Coronary artery (tissue), 2 donors: ENCODE data around the gene SMARCB1.
A peak's percentile ranks its signal among the peaks of the same experiment; 100 is the strongest.

Experiments used
- DNase-seq: peaks from one replicate; pipeline ENCODE4 v3.0.0-alpha.2; 2017; ENCODE audit warnings: low spot score
- H3K27ac ChIP-seq, 2 donors: fragments of 200-600 bp; sonication (generic); one replicate each; pipeline ENCODE4 v1.5.1; 2016 to 2019
- H3K4me3 ChIP-seq: fragments of 200-600 bp; sonication (generic); 2 replicates; pipeline ENCODE4 v1.5.1; 2016; ENCODE audit warnings: mild to moderate bottlenecking, moderate library complexity
- TF ChIP-seq, protein P1 (sequence below): fragments of 200-600 bp; sonication (generic); IDR thresholded peaks from one replicate; pipeline ENCODE4 v1.5.1; 2019; ENCODE audit warnings: antibody characterized with exemption

Gene SMARCB1

DNA sequence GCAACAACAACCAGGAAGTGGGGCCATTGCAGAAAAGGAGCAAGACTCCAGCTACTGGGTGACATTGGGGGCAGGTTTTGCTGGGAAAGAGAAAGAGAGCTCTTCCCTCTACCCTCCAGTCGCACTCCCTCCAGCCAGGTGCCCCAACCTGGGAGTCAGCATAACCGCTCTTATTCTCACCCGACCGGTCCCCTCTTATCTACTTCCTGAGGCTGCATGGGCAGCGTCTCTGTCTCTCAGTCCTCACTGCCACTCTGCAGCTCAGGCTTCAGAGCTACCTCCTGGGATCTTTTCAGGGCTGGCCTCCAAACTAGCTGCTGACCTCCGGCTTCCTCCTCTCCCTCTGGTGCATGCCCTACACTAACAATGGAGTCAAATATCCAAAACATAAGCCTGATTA lies 41.0 kb upstream of the SMARCB1 start:
- TF ChIP-seq, protein P1, sequence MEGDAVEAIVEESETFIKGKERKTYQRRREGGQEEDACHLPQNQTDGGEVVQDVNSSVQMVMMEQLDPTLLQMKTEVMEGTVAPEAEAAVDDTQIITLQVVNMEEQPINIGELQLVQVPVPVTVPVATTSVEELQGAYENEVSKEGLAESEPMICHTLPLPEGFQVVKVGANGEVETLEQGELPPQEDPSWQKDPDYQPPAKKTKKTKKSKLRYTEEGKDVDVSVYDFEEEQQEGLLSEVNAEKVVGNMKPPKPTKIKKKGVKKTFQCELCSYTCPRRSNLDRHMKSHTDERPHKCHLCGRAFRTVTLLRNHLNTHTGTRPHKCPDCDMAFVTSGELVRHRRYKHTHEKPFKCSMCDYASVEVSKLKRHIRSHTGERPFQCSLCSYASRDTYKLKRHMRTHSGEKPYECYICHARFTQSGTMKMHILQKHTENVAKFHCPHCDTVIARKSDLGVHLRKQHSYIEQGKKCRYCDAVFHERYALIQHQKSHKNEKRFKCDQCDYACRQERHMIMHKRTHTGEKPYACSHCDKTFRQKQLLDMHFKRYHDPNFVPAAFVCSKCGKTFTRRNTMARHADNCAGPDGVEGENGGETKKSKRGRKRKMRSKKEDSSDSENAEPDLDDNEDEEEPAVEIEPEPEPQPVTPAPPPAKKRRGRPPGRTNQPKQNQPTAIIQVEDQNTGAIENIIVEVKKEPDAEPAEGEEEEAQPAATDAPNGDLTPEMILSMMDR = no peak
- no peak for DNase-seq
- Histone ChIP-seq H3K27ac (no peak overlapping the region), H3K4me3 (no peak overlapping the region)

DNA sequence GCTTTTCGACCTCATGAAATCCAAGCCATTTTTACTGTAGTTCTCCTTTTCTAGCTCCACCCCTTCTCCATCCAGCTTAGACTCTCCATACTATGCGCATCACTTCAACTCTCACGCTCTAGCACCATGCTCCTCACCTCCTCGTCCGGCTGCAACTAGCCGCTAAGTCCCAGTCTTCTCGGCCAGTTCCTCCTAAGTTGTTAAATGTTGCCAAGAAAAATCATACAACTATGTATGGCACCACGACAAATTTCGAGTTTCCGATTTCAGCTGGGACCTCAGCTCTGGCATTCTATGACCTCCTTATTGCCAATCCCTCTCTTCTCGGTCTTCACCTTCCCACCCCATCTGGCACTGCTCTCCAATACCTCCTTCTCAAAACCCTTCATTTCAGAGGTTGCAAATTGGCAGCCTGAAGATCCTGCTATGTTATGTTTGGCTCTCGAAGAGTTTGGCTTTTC lies 36.9 kb upstream of the SMARCB1 start:
- TF ChIP-seq, protein P1 = no peak
- H3K4me3 ChIP-seq = peak overlapping the region; percentile 88
- H3K27ac ChIP-seq = peak overlapping the region in 1 of 2 donors; percentile 93
- no peak for DNase-seq

DNA sequence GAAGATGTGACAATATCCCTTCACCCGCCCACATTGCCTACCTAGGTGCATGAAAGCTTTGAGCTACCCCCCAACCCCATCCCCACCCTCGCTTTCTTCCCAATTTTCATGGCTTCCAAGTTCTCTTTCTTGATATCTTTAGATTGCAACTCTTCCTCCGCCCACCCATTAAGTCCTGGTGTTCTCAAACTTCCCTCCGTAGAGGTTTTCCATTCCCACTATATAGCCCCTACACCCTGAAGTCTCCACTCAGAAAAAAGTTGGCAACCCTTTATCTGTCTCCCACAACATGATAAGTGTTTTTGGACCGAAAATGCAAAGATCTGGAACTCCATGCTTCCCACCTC lies 36.4 kb upstream of the SMARCB1 start:
- TF ChIP-seq, protein P1 = no peak
- Histone ChIP-seq H3K27ac (peak overlapping the region; percentile 87 to 93), H3K4me3 (peak overlapping the region; percentile 88)
- DNase-seq = no peak

DNA sequence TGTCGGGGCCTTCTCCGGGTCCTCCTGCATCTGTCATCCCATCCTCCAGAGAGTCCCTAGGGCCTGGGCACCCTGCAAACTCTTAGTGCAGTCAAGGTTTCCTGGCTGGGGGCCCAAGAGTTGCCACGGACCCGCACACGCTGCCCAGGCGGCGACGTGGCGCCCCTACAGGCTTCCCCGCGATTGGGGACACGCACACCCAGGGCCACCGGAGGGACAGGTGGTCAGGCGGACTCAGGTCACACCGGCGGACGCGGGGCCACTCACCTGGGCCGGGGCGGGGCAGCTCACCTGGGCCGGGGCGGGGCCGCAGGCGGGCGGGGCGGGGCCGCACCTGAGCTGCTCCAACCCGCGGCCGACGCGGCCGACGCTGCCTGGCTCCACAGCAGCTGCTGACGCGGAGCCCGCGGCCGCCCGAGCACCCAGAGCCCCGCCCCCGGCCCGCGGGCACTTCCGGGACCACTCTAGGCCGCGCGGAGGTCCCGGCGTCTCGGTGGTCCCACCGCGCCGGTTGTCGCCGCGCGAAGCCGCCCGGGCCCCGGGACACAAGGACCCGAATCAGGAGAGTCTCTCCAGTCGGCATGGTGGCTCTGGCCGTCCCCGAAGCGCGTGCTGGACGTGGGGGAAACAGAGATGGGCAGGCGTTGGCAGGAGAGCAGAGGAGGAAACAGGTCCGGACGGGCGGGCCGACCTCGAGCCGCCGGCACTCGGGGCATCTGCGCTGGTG lies 35.9 kb upstream of the SMARCB1 start, which contains the start of gene ZNF70:
Gene ZNF70 (minus strand): TSS at position 399 of the 727 bp plus-strand sequence. CDS start 5,972 bp downstream, outside the sequence.
- Histone ChIP-seq H3K4me3 (peak within 1 kb of the TSS; percentile 88), H3K27ac (peak within 1 kb of the TSS; percentile 87 to 93)
- DNase-seq = peak; percentile 85
- TF ChIP-seq, protein P1 = no peak

DNA sequence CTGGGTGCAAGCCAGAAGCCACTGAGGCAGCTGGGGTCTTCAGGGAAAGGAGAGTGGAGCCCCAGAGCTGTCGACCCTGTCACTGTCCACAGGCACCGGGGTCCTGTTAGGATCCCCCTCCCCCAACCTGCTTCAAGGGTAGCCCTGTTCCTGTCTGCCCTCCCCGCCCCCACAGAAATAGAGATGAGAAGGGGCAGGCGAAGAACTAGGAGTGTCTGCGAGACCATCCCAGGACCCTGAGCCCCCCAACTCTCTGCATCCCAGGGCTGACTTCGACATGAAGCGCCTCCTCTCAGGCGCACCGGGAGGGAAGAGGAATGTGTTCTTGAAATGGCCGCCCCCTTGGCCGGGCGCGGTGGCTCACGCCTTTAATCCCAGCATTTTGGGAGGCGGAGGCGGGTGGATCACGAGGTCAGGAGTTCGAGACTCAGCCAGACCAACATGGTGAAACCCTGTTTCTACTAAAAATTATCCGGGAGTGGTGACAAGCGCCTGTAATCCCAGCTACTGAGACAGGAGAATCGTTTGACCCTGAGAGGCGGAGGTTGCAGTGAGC lies 35.2 kb upstream of the SMARCB1 start:
- H3K4me3 ChIP-seq = peak overlapping the region; percentile 88
- DNase-seq = no peak
- TF ChIP-seq, protein P1 = no peak
- peak overlapping the region; percentile 87 to 93 for H3K27ac ChIP-seq

DNA sequence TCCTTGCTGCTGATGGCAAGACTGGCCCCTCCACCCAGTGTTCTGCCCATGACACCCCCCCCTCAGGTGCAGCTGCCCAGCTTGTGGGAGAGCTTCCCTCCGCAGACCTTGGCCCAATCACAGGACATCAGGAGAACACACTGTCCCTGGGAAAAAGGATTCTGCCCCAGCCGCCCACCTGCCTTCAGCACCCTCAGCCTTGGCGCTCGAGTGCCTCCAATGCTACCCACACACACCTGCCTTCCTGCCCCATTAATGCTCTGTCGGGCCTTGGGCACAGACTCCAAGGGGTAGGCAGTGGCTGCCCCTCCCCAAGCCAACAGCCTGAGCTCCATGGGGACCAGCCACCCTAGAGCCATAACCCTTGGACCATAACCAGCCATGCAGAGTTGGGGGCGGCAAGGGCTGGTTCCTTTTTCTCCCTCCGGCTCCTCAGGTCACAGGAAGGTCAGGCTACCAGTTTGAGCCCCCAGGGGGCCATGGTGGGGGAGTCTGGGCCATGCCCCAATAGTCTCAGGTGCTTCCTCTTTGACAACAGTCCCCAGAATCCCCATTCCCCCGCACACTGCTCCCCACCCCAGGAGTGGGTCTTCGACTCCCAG lies 34.6 kb upstream of the SMARCB1 start:
- Histone ChIP-seq H3K4me3 (no peak overlapping the region), H3K27ac (no peak overlapping the region)
- TF ChIP-seq, protein P1 = no peak
- no peak for DNase-seq

DNA sequence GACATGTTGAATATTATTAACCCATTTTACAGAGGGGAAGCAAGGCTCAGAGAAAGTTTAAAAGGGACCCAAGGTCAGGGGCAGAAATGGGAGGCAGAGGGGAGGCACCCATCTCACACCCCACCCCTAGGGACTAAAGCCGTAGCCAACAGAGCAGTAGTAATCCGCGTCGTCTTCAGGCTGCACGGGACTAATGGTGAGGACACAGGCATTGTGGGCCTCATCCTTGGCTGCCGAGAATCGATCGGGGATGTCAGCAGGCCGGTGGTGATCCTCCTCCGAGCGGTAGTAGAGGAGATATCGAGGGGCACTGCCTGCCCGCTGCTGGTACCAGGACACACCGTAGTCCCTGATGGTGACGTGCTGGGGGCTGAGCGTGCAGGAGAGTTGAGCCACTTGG lies 34.0 kb upstream of the SMARCB1 start:
- DNase-seq = no peak
- TF ChIP-seq, protein P1 = no peak
- H3K27ac ChIP-seq = no peak overlapping the region
- H3K4me3 ChIP-seq = no peak overlapping the region
